NCI-H2227 treated with DMSO at 0.1 percent for 48 hours (cell line): ENCODE measurements around the gene F5.
A peak's percentile ranks its signal among the peaks of the same experiment; 100 is the strongest.

Source experiments
- DNase-seq: peaks from one replicate; lab custom pipeline; 2025; lab: John Stamatoyannopoulos, UW

F5 gene

DNA sequence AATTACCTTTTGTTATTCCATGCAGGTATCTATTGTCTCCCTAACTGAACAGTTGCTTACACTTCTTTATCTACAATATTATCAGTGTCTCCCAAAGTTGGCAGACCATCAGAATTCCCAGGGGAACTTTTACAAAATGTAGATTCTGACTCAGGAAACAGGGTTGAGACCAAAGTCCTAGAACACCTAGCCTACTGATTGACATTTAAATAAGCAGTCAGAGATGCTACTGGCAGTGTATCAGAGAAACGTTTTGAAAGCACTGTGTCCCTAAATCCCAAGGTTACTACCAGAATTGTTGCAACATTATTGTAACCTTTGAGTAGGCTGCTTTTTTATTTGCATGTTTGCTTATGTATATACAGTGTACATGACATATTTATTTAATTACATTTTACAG lies 1.8 kb upstream of the F5 start:
- no peak for DNase-seq

DNA sequence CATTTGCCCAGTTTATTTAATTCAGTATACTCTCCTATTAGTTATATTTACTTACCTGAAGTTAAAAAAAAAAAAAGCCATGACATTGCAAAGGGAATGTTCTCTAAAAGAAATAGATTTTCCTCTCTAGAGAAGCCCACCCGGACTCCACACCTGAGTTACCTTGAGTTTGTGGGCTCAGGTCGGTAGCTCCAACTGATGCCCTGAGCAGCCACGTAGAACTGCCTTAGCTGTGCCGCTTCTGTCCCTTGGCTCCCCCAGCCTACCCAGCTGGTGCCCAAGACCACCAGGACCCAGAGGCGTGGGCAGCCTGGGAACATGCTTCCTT lies 250 bp downstream of the F5 start:
- no peak for DNase-seq

DNA sequence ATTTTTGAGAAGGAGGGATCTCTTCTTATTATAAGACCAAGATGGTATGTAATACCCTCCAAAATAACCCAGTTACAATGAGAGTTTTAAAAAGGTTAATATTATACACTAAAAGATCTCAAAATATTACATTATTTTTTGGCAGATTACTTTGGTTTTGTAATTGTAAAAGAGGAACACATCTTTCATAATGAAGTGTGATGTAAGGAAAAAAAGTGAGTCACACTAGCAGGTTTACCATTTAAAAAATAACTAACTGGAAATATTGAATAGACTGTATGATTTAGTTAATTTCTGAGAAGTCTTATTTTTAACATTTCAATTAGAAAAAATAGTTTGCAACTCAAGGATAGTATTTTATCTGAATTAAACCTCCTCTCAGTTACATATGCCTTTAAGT lies 1.1 kb downstream of the F5 start:
- DNase-seq: no peak

DNA sequence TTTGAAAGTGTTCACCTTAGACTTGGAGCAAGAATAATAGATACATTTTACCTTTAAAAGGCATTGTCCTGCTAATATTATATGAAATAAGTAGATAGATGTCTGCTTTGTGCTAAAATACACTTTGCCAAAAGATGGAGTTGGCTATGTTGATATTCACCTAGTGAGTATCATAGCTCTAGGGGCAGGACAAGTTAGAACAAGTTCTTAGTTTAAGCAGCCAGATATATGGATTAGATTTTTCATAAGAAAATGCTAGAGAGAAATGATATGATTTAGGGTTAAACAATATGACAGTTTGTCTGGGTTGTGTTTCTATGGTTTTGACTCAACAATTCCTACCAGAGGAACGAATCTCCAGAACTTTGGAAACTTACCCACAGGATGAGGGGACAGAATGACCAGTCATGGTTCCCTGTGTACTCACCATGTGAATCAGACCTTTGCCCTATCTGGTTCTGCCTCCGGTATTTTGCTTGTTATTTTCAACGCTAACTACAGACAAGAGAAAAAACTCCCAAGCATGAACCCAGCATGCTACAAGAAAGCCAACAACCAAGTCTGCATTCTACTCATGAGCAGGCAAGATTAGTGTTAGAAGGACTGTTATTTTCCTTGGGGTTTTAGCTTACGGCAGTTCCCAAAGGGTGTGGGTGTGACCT lies 1.7 kb downstream of the F5 start:
- DNase-seq: no peak

DNA sequence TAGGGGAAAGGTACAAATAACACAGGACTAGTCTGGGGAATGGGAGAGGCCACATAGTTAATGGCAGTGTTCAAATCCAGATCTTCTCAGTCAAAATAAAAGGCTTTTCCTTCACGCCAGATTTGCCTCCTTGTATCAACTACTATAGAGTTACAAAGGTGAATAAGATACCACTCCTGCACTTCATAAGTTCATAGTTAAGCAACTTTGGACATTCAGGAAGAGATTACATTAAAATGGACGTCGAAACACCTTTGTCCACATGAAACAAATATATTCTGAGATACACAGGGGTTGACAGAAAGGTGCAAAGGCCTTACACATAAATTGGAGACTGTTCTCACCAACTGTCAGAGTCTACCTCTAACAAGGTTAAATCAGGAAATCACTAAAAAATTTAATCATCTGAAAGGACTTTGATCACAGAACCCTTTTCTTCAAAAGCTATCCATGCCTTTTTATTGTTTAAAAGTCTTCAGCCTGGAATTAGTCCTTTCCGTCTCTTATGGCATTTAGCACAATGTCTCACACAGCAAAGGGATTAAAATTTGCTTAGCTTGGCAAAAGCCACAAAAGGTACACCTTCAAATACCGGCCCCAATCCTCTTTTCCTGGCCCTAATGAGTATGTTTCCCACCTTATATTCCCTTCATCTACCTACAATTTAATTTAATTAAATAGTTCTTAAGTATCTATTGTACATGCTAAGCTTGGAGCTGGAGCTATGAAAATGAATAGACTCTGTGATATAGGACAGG lies 8.1 kb downstream of the F5 start:
- DNase-seq: no peak

DNA sequence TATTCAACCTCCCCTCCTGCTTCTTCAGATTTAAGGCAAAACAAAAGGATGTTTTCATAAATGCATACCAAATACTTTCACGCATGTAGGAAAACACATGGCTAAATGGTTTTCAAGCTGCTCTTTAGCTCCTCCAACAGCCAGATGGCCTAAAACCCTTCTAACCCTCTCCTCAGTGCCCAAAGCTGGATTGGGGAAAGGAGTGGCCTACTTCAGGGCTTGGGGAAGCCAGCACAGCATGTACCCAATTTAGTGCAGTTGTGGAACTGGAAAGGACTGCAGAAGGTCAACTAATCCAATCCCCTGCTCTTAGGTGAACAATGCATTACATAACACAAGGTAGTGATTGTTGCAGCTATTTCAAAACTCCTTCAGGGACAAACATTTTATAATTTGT lies 9.3 kb downstream of the F5 start:
- DNase-seq: no peak

DNA sequence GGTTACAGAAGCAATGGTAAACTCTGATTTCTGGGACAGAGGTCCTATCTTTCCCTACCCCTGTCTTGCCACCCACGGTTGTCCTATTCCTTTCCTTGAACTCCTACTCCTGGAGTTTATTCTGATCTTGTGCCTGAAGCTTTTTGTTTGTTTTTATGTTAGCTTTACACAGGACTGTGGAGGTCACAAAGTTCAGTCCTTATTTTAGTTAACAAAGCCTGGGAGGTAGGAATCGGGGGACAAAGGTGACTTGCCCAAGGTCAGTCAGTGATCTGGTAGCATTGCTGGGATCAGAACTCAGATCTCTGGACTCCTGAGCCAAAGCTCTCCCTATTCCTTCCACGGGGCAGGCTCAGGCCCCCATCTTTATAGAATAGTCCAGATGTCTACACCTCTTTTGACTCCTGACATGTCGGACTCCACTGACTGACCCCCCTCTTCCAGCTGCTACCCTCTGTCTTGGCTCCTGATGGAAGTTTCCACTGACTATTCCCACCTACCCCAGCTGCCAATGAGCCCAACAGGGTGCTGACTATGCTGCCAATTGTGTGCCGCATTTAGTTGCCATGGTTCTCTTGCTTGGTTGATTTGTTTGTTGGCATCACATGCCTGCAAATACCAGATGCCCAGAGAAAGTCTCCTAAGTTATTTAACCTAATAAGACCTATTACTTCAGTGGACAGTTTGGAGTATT lies 9.9 kb downstream of the F5 start:
- DNase-seq: no peak

DNA sequence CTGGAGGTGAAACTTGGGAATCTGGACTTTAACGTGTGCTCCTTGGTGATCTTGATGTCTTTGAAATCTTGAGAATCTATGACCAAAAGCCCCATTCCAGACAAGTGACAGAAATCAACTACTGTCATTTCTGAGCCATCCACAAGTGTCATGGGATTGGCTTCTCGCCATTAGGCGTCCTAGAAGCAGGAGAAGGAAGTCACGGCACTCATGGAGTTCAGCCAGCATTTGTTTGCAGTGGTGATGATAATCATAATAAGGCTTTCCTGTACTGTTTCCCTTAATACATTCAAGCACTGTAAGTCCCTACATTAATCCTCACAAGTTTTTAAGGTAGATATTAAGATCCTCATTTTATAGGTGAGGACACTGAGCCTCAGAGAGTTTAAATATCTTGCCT lies 11.9 kb downstream of the F5 start:
- DNase-seq: no peak

DNA sequence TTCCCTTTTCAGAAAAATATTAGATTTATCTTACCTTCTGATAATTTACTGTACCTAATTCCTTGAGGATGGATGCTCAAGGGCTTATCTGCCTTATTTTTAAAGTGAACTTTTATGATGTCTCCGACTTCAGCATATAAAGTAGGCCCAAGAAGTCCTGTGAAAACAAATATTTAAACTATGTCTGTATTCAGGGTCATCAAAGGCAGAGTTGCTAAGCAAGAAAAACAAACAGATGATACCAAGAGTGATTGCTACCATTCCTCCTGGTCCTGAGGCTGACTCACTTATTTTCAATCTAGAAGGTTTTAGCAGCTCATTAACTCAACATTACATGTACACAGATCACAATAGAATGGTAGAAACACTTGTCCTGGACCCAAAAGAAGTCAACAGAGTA lies 14.1 kb downstream of the F5 start:
- no peak for DNase-seq

DNA sequence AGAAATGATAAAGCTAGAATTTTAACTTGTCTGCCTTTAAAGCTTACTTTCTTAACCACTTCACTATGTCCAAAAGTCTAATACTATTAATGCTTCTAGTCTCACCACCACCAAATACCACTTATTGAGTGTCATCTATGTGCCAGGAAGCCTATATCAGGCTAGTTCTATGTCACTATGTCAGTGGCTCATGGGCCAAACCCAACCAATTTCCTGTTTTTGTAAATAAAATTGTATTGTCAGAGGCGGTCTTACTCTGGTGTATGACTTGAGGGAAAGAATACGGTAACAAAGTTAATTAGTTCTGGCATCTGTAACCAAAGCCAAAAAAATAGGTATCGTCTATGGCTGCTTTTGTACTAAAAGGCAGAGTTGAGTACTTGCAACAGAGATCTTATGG lies 14.8 kb downstream of the F5 start:
- no peak for DNase-seq

DNA sequence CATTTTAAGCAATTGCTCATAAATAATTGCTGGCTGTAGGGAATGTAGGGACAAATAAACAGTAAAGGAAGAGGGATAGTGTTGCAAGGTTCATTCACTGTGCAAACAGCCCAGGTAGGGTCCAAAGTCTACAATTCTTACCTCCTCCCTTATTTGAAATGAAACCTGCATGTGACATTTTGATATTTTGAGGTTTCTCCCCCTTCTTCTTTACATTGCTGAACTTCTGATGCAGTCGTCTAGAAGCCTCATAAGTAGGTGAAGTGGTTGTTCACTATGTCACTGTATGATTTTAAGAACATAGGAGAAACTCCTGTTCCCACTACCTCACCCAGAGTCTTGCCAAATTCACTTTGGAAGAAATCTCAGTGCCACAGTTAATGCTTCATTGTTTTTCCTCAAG lies 16.1 kb downstream of the F5 start:
- DNase-seq: no peak

DNA sequence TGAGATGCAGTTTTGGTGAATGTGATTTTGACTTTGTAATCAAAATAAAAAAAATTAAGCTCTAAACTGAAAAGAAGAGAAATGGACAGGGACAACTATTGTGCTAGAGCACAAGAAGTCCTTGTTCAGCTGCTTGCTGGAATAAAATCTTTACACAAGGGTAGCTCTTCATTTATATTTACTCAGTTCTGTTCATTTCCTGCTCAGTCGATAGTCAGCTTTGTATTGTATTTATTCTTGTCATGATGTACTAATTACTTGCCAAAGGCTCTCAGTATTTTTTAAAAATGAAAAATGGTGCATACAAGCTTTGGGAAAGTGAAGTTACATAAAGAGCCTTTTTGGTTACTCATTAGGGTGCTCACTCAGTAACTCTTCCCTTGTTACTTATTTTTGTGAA lies 17.8 kb downstream of the F5 start:
- DNase-seq: no peak

DNA sequence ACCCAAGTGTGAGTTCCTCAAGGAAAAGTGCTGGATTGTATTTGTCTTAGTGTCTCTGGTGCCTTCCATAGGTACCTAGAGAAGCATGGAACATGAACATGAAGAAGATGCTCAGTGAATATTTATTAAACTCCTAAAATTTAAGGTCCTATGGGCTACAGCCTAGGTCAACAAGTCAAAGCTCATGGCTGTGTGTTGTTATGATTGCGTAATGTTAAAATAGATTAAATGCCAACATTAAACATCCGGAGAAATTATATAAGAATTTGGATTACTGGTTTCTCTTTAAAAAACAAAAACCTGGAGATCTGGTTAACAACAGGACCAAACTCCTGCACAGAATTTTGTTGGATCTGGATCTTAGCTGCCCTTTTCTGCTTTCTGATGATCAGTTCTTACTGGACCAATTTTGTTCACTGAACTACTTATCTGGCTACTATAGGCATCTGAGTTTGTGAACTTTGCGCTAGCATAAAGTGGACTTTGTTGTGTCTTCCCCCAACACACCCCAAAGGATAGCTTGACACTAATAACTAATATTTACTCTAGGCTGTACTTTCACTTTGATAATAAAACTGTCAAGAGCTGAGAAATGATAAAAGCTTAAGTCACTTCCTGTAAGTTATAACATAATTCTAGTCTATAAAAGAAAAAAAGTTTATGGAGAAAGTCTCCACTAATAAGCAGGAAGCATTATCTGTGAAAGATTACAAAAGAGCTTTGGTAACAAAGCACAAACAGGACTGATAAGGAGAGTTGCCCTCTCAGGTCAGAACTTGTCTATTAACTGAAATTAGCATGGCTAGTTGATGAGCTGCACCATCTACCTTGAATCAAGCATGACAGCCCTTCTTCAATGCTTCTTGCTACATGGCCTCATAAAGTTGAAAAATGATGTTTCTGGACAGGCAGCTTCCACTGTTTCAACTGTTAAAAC lies 20.7 kb downstream of the F5 start:
- DNase-seq: no peak

DNA sequence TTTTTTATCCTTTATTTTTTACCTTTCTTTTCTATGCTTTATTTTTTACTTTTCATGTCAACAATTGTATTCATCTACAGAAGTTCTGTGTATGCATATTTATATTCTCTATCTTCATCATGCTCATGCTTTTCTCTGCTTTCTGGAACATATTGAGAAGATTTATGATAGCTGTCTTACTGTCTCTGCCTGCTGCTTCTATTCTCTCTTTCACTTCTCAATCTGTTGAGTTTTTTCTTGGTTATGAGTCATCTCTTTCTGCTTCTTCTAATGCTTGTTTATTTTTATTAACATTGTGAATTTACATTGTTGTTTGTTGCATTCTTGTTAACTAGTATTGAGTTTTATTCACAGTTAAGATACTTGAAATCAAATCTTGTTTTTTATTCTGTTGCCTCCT lies 22.6 kb downstream of the F5 start:
- DNase-seq: no peak

DNA sequence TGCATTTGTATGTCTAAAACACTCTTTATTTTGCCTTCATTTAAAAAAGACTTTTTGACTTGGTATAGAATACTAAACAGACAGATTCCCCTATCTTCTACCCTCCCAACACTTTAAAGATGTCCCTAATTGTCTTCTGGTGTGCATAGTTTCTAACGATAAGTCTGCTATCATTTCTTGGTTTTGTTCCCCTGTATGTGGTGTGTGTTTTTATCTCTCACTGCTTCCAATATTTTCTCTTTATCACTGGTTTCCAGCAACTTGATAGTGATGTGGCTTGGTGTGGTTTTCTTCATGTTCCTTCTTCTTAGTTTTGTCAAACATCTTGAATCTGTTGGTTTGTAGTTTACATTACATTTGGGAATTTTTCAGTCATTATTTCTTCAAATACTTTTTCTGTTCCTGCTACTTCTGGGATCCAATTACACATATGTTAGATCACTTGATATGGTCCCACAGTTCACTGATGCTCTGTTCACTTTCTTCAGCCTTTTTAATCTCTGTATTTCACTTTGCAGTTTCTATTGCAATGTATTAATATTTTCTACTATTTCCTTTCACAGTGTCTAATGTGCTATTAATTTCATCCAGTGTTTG lies 23.2 kb downstream of the F5 start:
- DNase-seq: no peak

DNA sequence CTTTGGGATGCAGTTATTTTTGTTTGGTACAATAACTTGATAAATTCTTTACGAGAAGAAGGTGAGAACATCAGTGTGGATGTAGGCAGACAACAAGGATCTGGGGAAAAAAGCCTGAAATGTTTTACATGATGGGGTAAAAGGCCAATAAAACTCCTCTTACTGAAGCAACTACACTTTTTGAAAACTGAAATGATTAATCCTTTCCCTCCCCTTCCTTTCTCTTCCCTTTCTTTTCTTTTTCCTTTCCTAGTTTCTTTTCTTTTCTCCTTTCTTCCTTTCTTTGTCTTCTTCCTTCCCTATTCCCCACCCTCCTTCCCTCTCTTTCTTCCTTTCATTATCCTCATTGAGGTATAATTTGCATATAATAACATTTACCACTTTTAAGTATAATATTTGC lies 24.6 kb downstream of the F5 start:
- DNase-seq: no peak

DNA sequence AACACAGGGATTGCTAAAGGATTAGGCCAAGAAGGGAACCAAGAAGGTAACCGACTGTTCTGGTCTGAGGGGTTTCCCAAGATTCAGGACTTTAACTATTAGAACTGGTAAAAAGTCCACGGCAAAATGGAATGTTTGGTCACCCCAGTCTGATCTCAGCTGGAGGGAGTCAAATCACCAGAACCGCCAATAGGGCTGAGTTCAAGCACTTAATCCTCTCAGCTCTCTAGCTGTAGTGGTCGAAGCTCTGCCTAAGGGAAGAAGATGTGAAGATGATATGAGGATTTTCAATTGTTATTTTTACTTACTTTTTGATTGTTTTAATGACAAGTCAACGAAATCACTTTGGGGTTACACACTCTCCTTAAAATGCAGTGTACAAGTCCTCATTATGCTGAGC lies 29.1 kb downstream of the F5 start:
- no peak for DNase-seq

DNA sequence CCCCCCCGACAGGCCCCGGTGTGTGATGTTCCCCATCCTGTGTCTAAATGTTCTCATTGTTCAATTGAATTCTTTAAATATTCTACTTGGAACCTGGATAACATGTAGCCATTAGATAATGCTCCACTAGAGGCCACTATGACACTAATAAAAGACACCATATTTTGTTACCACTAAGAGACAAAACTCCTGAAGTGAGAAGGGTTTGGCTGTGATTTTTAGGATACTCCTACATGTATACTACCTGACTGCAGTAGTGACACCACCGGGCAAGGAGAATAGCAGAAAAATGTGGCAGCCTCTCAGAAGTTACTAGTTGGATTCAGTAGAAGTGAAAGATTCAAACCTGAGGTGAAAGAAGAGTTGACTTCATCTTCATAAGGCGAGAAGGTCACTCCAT lies 36.0 kb downstream of the F5 start:
- peak; percentile 38 for DNase-seq

DNA sequence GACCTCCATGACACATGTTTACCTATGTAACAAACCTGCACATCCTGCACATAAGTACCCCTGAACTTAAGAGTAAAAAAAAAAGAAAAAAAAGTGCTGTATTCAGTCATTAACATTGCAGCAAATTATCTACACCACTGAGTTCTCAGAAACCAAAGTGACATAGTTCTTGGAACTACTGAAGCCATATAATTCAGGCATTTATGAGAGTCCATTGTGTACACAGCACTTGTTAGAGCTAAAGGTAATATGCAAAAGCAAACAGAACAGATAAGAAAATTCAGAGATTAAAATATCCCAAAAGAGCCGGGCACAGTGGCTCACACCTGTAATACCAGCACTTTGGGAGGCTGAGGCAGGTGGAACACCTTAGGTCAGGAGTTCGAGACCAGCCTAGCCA lies 38.0 kb downstream of the F5 start:
- no peak for DNase-seq

DNA sequence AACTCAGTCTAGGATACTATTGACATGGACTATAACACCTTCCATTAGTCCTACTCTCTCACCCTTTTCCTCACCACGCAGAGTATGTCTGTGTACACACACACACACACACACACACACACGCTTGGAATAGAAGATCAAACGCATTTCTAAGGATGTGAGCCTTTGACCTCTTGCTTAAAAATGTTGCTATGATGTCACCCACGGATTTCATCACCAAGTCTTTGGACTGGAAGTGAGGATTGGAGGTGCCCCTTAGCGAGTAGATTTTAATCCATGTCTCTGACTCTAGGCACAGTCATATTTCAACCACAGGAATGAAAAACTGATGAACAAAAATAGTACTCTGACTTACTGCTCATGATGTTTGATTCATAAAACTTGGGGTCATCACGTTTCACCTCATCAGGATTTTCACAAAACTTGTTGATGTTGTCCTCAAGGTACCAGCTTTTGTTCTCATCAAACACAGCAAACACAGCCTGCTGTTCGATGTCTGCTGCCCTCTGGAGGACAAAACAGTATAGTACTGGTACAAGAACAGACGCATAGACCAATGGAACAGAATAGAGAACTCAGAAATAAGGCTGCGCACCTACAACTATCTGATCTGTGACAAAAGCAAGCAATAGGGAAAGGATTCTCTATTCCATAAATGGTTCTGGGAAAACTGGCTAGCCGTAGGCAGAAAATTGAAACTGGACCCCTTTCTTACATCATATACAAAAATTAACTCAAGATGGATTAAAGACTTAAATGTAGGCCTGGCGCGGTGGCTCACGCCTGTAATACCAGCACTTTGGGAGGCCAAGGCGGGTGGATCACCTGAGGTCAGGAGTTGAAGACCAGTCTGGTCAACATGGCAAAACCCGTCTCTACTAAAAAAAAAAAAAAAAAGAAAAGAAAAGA lies 39.9 kb downstream of the F5 start:
- DNase-seq: peak; percentile 56

DNA sequence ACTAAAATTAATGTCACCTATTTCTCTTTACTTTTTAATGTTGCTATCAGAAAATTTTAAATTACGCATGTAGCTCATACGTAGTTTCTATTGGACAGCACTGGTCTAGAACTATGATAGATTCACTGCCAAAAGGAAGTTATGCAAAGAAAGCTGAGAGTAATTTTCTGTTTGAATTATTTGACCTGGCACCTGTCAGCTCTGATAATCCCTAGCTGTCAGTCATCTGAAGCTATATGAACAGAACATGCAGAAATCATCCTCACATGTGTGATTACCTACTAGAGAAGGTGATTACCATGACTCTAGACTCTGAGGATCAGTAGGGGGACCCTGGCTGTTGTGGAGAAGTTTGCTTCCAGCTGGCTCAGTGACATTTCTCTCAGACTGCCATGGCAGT lies 40.8 kb downstream of the F5 start:
- DNase-seq: no peak
